NCI-H2029 (cell line): Measurements from ENCODE around the gene OOSP4A.
A peak's percentile ranks its signal among the peaks of the same experiment; 100 is the strongest.

Experiments used
- DNase-seq: peaks from one replicate; lab custom pipeline; 2025; lab: John Stamatoyannopoulos, UW

Gene OOSP4A

GRCh38 chr11:59963733-59964132 lies at the start of gene OOSP4A:
Gene OOSP4A, plus strand, starts transcription at chr11:59964033. Its CDS starts 0 bp downstream, at chr11:59964033.
- no peak for DNase-seq

GRCh38 chr11:59918480-59918879 lies 45.4 kb upstream of the OOSP4A start:
- DNase-seq: no peak

GRCh38 chr11:59918987-59919589 lies 44.7 kb upstream of the OOSP4A start:
- DNase-seq: peak; percentile 69

- no peak for DNase-seq
Observed at GRCh38 chr11:59923813-59924212, 40.0 kb upstream of the OOSP4A start.

- no peak for DNase-seq
Observed at GRCh38 chr11:59931688-59932087, 32.1 kb upstream of the OOSP4A start.

- no peak for DNase-seq
Observed at GRCh38 chr11:59938132-59938531, 25.7 kb upstream of the OOSP4A start, which contains the start of gene OOSP1. Gene OOSP1, plus strand, starts transcription at chr11:59938432. Its CDS starts 23 bp downstream, at chr11:59938455.

GRCh38 chr11:59938718-59939117 lies 25.1 kb upstream of the OOSP4A start:
- DNase-seq: no peak

GRCh38 chr11:59939482-59939881 lies 24.4 kb upstream of the OOSP4A start:
- DNase-seq: no peak

- no peak for DNase-seq
Observed at GRCh38 chr11:59941091-59941490, 22.7 kb upstream of the OOSP4A start.

- no peak for DNase-seq
Observed at GRCh38 chr11:59943997-59944714, 19.7 kb upstream of the OOSP4A start.

- DNase-seq: no peak
Observed at GRCh38 chr11:59944720-59945119, 19.1 kb upstream of the OOSP4A start.

GRCh38 chr11:59953463-59954218 lies 10.2 kb upstream of the OOSP4A start:
- no peak for DNase-seq

GRCh38 chr11:59954219-59954847 lies 9.5 kb upstream of the OOSP4A start:
- DNase-seq: no peak

GRCh38 chr11:59957094-59957493 lies 6.7 kb upstream of the OOSP4A start:
- no peak for DNase-seq

- no peak for DNase-seq
Observed at GRCh38 chr11:59960502-59961381, 3.1 kb upstream of the OOSP4A start.

GRCh38 chr11:59962107-59962482 lies 1.7 kb upstream of the OOSP4A start:
- DNase-seq: no peak

- no peak for DNase-seq
Observed at GRCh38 chr11:59965424-59965823, 1.6 kb downstream of the OOSP4A start.

GRCh38 chr11:59966201-59966600 lies 2.4 kb downstream of the OOSP4A start:
- DNase-seq: no peak

- DNase-seq: no peak
Observed at GRCh38 chr11:59967677-59968394, 4.0 kb downstream of the OOSP4A start.

- no peak for DNase-seq
Observed at GRCh38 chr11:59968395-59968783, 4.6 kb downstream of the OOSP4A start.

GRCh38 chr11:59973097-59973496 lies 9.3 kb downstream of the OOSP4A start:
- no peak for DNase-seq
